ENCODE measurements around the gene NEFH.
"Not testable (repeated sequence)": the region's sequence is repeated elsewhere in the genome, so short reads cannot be mapped to it uniquely, and the experiment has no call there.

The NEFH gene

GRCh38 chr22:29483254-29483653, 3.2 kb downstream of the NEFH start:
- peaks cover 45% of the 10 kb centered on the region for H3K27me3 ChIP-seq (ENCODE audit: control insufficient read depth, insufficient read depth, low read length)
- no peak overlapping the region for H3K4me3 ChIP-seq (ENCODE audit: low read length)
- no peaks in the 10 kb centered on the region for H3K36me3 ChIP-seq (ENCODE audit: control insufficient read depth, insufficient read depth, low read length)
- H3K9ac ChIP-seq (ENCODE audit: low read length), result no peak overlapping the region
- H3K4me1 ChIP-seq (ENCODE audit: control insufficient read depth, insufficient read depth, low read length), result no peaks in the 10 kb centered on the region
- no peaks in the 10 kb centered on the region for H3K9me3 ChIP-seq (ENCODE audit: control insufficient read depth, low read length)

GRCh38 chr22:29484642-29485041, 4.6 kb downstream of the NEFH start:
- no peak overlapping the region for H3K4me3 ChIP-seq (ENCODE audit: low read length)
- H3K4me1 ChIP-seq (ENCODE audit: control insufficient read depth, insufficient read depth, low read length), result no peaks in the 10 kb centered on the region
- H3K9ac ChIP-seq (ENCODE audit: low read length), result no peak overlapping the region
- H3K27me3 ChIP-seq (ENCODE audit: control insufficient read depth, insufficient read depth, low read length), result peaks cover 31% of the 10 kb centered on the region
- no peaks in the 10 kb centered on the region for H3K36me3 ChIP-seq (ENCODE audit: control insufficient read depth, insufficient read depth, low read length)
- no peaks in the 10 kb centered on the region for H3K9me3 ChIP-seq (ENCODE audit: control insufficient read depth, low read length)

- Histone ChIP-seq H3K9ac (ENCODE audit: low read length) (no peak overlapping the region), H3K27me3 (ENCODE audit: control insufficient read depth, insufficient read depth, low read length) (peaks cover 23% of the 10 kb centered on the region), H3K9me3 (ENCODE audit: control insufficient read depth, low read length) (no peaks in the 10 kb centered on the region), H3K4me3 (ENCODE audit: low read length) (no peak overlapping the region), H3K36me3 (ENCODE audit: control insufficient read depth, insufficient read depth, low read length) (no peaks in the 10 kb centered on the region), H3K4me1 (ENCODE audit: control insufficient read depth, insufficient read depth, low read length) (no peaks in the 10 kb centered on the region)
Measured at GRCh38 chr22:29485448-29485847, 5.4 kb downstream of the NEFH start.

- H3K4me3 ChIP-seq (ENCODE audit: low read length), result no peak overlapping the region
- no peak overlapping the region for H3K9ac ChIP-seq (ENCODE audit: low read length)
- H3K4me1 ChIP-seq (ENCODE audit: control insufficient read depth, insufficient read depth, low read length), result no peaks in the 10 kb centered on the region
- H3K27me3 ChIP-seq (ENCODE audit: control insufficient read depth, insufficient read depth, low read length), result peaks cover 3% of the 10 kb centered on the region
- no peaks in the 10 kb centered on the region for H3K36me3 ChIP-seq (ENCODE audit: control insufficient read depth, insufficient read depth, low read length)
- no peaks in the 10 kb centered on the region for H3K9me3 ChIP-seq (ENCODE audit: control insufficient read depth, low read length)
Measured at GRCh38 chr22:29487426-29487986, 7.5 kb downstream of the NEFH start.

- not testable (repeated sequence) for H3K27me3 ChIP-seq (ENCODE audit: control insufficient read depth, insufficient read depth, low read length); H3K9ac ChIP-seq (ENCODE audit: low read length); H3K4me1 ChIP-seq (ENCODE audit: control insufficient read depth, insufficient read depth, low read length); H3K9me3 ChIP-seq (ENCODE audit: control insufficient read depth, low read length); H3K4me3 ChIP-seq (ENCODE audit: low read length); H3K36me3 ChIP-seq (ENCODE audit: control insufficient read depth, insufficient read depth, low read length)
Measured at GRCh38 chr22:29489127-29489780, 9.2 kb downstream of the NEFH start.

GRCh38 chr22:29491012-29491411, 11.0 kb downstream of the NEFH start:
- Histone ChIP-seq H3K4me1 (ENCODE audit: control insufficient read depth, insufficient read depth, low read length) (no peaks in the 10 kb centered on the region), H3K4me3 (ENCODE audit: low read length) (no peak overlapping the region), H3K9me3 (ENCODE audit: control insufficient read depth, low read length) (no peaks in the 10 kb centered on the region), H3K9ac (ENCODE audit: low read length) (no peak overlapping the region), H3K36me3 (ENCODE audit: control insufficient read depth, insufficient read depth, low read length) (no peaks in the 10 kb centered on the region), H3K27me3 (ENCODE audit: control insufficient read depth, insufficient read depth, low read length) (no peaks in the 10 kb centered on the region)

GRCh38 chr22:29493636-29494035, 13.6 kb downstream of the NEFH start:
- Histone ChIP-seq H3K9me3 (ENCODE audit: control insufficient read depth, low read length) (no peaks in the 10 kb centered on the region), H3K4me1 (ENCODE audit: control insufficient read depth, insufficient read depth, low read length) (no peaks in the 10 kb centered on the region), H3K4me3 (ENCODE audit: low read length) (no peak overlapping the region), H3K27me3 (ENCODE audit: control insufficient read depth, insufficient read depth, low read length) (no peaks in the 10 kb centered on the region), H3K9ac (ENCODE audit: low read length) (no peak overlapping the region), H3K36me3 (ENCODE audit: control insufficient read depth, insufficient read depth, low read length) (no peaks in the 10 kb centered on the region)

GRCh38 chr22:29499852-29500251, 19.8 kb downstream of the NEFH start:
- Histone ChIP-seq H3K36me3 (ENCODE audit: control insufficient read depth, insufficient read depth, low read length) (no peaks in the 10 kb centered on the region), H3K4me1 (ENCODE audit: control insufficient read depth, insufficient read depth, low read length) (no peaks in the 10 kb centered on the region), H3K9ac (ENCODE audit: low read length) (no peak overlapping the region), H3K9me3 (ENCODE audit: control insufficient read depth, low read length) (no peaks in the 10 kb centered on the region), H3K4me3 (ENCODE audit: low read length) (no peak overlapping the region), H3K27me3 (ENCODE audit: control insufficient read depth, insufficient read depth, low read length) (no peaks in the 10 kb centered on the region)

- H3K9ac ChIP-seq (ENCODE audit: low read length), result no peak overlapping the region
- H3K36me3 ChIP-seq (ENCODE audit: control insufficient read depth, insufficient read depth, low read length), result peaks cover 4% of the 10 kb centered on the region
- H3K4me1 ChIP-seq (ENCODE audit: control insufficient read depth, insufficient read depth, low read length), result no peaks in the 10 kb centered on the region
- H3K4me3 ChIP-seq (ENCODE audit: low read length), result no peak overlapping the region
- H3K9me3 ChIP-seq (ENCODE audit: control insufficient read depth, low read length), result no peaks in the 10 kb centered on the region
- H3K27me3 ChIP-seq (ENCODE audit: control insufficient read depth, insufficient read depth, low read length), result no peaks in the 10 kb centered on the region
Measured at GRCh38 chr22:29503811-29504372, 23.9 kb downstream of the NEFH start.

- Histone ChIP-seq H3K36me3 (ENCODE audit: control insufficient read depth, insufficient read depth, low read length) (peaks cover 11% of the 10 kb centered on the region), H3K4me3 (ENCODE audit: low read length) (no peak overlapping the region), H3K27me3 (ENCODE audit: control insufficient read depth, insufficient read depth, low read length) (no peaks in the 10 kb centered on the region), H3K9me3 (ENCODE audit: control insufficient read depth, low read length) (no peaks in the 10 kb centered on the region), H3K9ac (ENCODE audit: low read length) (no peak overlapping the region), H3K4me1 (ENCODE audit: control insufficient read depth, insufficient read depth, low read length) (no peaks in the 10 kb centered on the region)
Measured at GRCh38 chr22:29509298-29509697, 29.3 kb downstream of the NEFH start.

GRCh38 chr22:29509815-29510214, 29.8 kb downstream of the NEFH start:
- no peaks in the 10 kb centered on the region for H3K4me1 ChIP-seq (ENCODE audit: control insufficient read depth, insufficient read depth, low read length)
- H3K9ac ChIP-seq (ENCODE audit: low read length), result no peak overlapping the region
- peaks cover 11% of the 10 kb centered on the region for H3K36me3 ChIP-seq (ENCODE audit: control insufficient read depth, insufficient read depth, low read length)
- H3K4me3 ChIP-seq (ENCODE audit: low read length), result no peak overlapping the region
- H3K9me3 ChIP-seq (ENCODE audit: control insufficient read depth, low read length), result no peaks in the 10 kb centered on the region
- no peaks in the 10 kb centered on the region for H3K27me3 ChIP-seq (ENCODE audit: control insufficient read depth, insufficient read depth, low read length)

GRCh38 chr22:29510542-29510941, 30.5 kb downstream of the NEFH start:
- Histone ChIP-seq H3K4me1 (ENCODE audit: control insufficient read depth, insufficient read depth, low read length) (no peaks in the 10 kb centered on the region), H3K9ac (ENCODE audit: low read length) (no peak overlapping the region), H3K4me3 (ENCODE audit: low read length) (no peak overlapping the region), H3K9me3 (ENCODE audit: control insufficient read depth, low read length) (no peaks in the 10 kb centered on the region), H3K36me3 (ENCODE audit: control insufficient read depth, insufficient read depth, low read length) (peaks cover 11% of the 10 kb centered on the region), H3K27me3 (ENCODE audit: control insufficient read depth, insufficient read depth, low read length) (no peaks in the 10 kb centered on the region)

Data from mucosa of stomach (tissue), 1 donor.